Sigmoid colon (tissue), 7 donors: ENCODE measurements around the gene OR8J3. TPM values are rescaled to one million over a fixed set of nuclear protein-coding genes. Genes with fewer than 3 reads are reported as not detected.

ENCODE experiments used
- DNase-seq: peaks from one replicate; pipeline ENCODE4 v3.0.0-alpha.2; 2019
- H3K27ac ChIP-seq, 4 donors: fragments of 200-600 bp; sonication (generic); one replicate each; pipeline ENCODE4 v1.5.1; 2016 to 2019; ENCODE audit warnings: mild to moderate bottlenecking in 1 of 4
- H3K27me3 ChIP-seq, 3 donors: fragments of 200-600 bp; sonication (generic); one replicate each; pipeline ENCODE4 v1.5.1; 2019; ENCODE audit warnings: mild to moderate bottlenecking in 1 of 3
- H3K36me3 ChIP-seq, 4 donors: fragments of 200-600 bp; sonication (generic); one replicate each; pipeline ENCODE4 v1.5.1; 2016 to 2019
- H3K4me1 ChIP-seq, 4 donors: fragments of 200-600 bp; sonication (generic); one replicate each; pipeline ENCODE4 v1.5.1; 2017 to 2019
- H3K4me3 ChIP-seq, 4 donors: fragments of 200-600 bp; sonication (generic); one replicate each; pipeline ENCODE4 v1.5.1; 2017 to 2019; ENCODE audit warnings: mild to moderate bottlenecking in 2 of 4, moderate library complexity in 1 of 4
- H3K9me3 ChIP-seq, 4 donors: fragments of 200-600 bp in 3 of 4; sonication (generic) in 3 of 4; one replicate each; pipeline versions ENCODE4 v1.5.1 to v1.6.1; 2013 to 2019
- EP300 ChIP-seq, 4 donors: sonication (generic); formaldehyde crosslinking; IDR thresholded peaks; one replicate each; pipeline ENCODE4 v1.6.1; 2017; ENCODE audit warnings: antibody characterized with exemption in 4 of 4
- POLR2A ChIP-seq, 2 donors: fragments of 450-650 bp; IDR thresholded peaks; one replicate each; pipeline ENCODE4 v1.6.1; 2016; ENCODE audit warnings: antibody characterized with exemption in 2 of 2, mild to moderate bottlenecking in 2 of 2, moderate library complexity in 2 of 2
- POLR2AphosphoS5 ChIP-seq, 4 donors: sonication (generic); formaldehyde crosslinking; IDR thresholded peaks; one replicate each; pipeline ENCODE4 v1.6.1; 2017; ENCODE audit warnings: antibody characterized with exemption in 4 of 4
- WGBS, 2 donors: extraction: QIAGEN DNeasy Blood & Tissue Kit; methylation state at CpG; one replicate each; pipeline ENCODE4 v1.1.7; 2013; 5-methylcytosine and 5-hydroxymethylcytosine counted together
- intact Hi-C: fragments of 100-400 bp; cut with DNase I; formaldehyde crosslinking; loops from one replicate; pipeline ENCODE4 v1.15.1; 2023
- polyA plus RNA-seq, 3 donors: library from polyadenylated mRNA; stranded (reverse); fragments of 200-250 nt; gene quantifications; one replicate each; pipeline ENCODE4 v1.2.3, GENCODE V29; 2013
- total RNA-seq, 4 donors: library from RNA; depleted of rRNA; stranded (reverse); fragments of >200 nt; gene quantifications; one replicate each; pipeline ENCODE4 v1.1.0, GENCODE V29; 2016
- TF ChIP-seq, protein P1 (sequence below), 4 experiments: fragments of 450-650 bp in 3 of 4; fragments of 200-600 bp in 1 of 4; IDR thresholded peaks; one replicate each; pipeline ENCODE4 v1.5.1; 2016 to 2019; ENCODE audit warnings: antibody characterized with exemption in 4 of 4, mild to moderate bottlenecking in 3 of 4, moderate library complexity in 2 of 4
- donor health status: healthy with polysubstance abuse.
- donor health status: Bipolar disorder and iron deficiency.
- donor health status: healthy.

OR8J3 gene
- total RNA-seq (not detected), polyA plus RNA-seq (not detected)

DNA sequence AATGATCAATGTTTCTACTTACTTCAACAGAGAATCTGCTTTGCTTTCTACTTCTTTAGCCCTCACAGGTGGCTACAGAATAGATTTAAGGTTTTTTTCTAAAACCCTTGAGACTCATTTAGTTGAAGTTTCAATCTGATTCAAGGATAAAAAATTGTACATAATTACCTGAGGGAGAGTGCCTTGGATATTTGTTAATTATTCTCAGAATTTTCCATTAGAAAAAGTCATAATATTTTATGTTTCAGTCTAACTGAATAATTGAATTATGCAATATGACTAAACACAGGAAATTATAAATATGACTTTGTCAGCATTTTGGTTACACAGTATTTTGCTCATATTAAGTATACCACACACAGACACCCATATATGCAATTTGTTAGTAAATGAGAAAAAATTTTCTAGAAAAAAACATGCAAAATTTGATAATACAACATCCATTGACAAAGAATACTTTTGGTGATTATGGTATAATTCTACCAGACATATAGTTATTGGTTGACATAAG is at the start of gene OR8J3:
Gene OR8J3 (minus strand): TSS at position 51 of the 511 bp plus-strand sequence. CDS start 2,483 bp downstream, outside the sequence.
- Histone ChIP-seq H3K27ac (no peak within 1 kb of the TSS), H3K4me3 (no peak within 1 kb of the TSS), H3K36me3 (no peaks in the 10 kb centered on the region), H3K9me3 (no peaks in the 10 kb centered on the region), H3K4me1 (no peaks in the 10 kb centered on the region), H3K27me3 (no peaks in the 10 kb centered on the region)
- intact Hi-C loops, result no loop called here
- DNase-seq, result no peak
- no peak for TF ChIP-seq EP300 (IDR thresholded peaks at IDR 0.05)
- no peak for TF ChIP-seq POLR2AphosphoS5 (IDR thresholded peaks at IDR 0.05)
- TF ChIP-seq POLR2A (IDR thresholded peaks at IDR 0.05), result no peak
- TF ChIP-seq, protein P1, sequence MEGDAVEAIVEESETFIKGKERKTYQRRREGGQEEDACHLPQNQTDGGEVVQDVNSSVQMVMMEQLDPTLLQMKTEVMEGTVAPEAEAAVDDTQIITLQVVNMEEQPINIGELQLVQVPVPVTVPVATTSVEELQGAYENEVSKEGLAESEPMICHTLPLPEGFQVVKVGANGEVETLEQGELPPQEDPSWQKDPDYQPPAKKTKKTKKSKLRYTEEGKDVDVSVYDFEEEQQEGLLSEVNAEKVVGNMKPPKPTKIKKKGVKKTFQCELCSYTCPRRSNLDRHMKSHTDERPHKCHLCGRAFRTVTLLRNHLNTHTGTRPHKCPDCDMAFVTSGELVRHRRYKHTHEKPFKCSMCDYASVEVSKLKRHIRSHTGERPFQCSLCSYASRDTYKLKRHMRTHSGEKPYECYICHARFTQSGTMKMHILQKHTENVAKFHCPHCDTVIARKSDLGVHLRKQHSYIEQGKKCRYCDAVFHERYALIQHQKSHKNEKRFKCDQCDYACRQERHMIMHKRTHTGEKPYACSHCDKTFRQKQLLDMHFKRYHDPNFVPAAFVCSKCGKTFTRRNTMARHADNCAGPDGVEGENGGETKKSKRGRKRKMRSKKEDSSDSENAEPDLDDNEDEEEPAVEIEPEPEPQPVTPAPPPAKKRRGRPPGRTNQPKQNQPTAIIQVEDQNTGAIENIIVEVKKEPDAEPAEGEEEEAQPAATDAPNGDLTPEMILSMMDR (IDR thresholded peaks at IDR 0.05), result no peak

- TF ChIP-seq, protein P1 (IDR thresholded peaks at IDR 0.05), result no peak
- no peak for TF ChIP-seq POLR2AphosphoS5 (IDR thresholded peaks at IDR 0.05)
- no peak for TF ChIP-seq POLR2A (IDR thresholded peaks at IDR 0.05)
- no peak for TF ChIP-seq EP300 (IDR thresholded peaks at IDR 0.05)
- Histone ChIP-seq H3K36me3 (no peaks in the 10 kb centered on the region), H3K4me1 (no peaks in the 10 kb centered on the region), H3K27me3 (no peaks in the 10 kb centered on the region), H3K9me3 (no peaks in the 10 kb centered on the region), H3K4me3 (no peak overlapping the region), H3K27ac (no peak overlapping the region)
- 93 to 96% methylated on average over 3 of the region's 3 CpGs for WGBS, 2 donors
- no peak for DNase-seq
- intact Hi-C loops, result no loop called here
Measured at GRCh38 chr11:56188602-56189001, 48.6 kb upstream of the OR8J3 start.

DNA sequence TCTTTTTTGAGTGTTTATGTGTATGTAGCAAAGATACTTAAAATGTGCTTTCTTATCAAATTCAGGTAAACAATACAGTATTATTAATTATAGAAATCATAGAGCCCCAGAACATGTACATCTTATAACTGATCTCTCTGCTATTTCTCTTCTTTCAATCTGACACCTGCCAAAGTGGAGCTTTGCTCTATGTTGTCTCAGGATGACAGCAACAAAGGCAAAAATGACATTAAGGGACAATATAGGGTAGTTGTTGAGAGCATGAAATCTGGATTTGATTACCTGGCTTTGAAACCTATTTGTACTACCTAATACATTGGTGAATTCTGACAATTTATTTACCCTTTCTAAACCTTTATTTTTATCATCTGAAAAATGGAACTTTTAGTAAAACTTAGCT is 43.5 kb upstream of the OR8J3 start:
- Histone ChIP-seq H3K27me3 (no peaks in the 10 kb centered on the region), H3K27ac (no peak overlapping the region), H3K9me3 (peaks cover 2 to 5% (median 3%) of the 10 kb centered on the region in 4 donors), H3K4me3 (no peak overlapping the region), H3K4me1 (no peaks in the 10 kb centered on the region), H3K36me3 (no peaks in the 10 kb centered on the region)
- intact Hi-C loops, result no loop called here
- DNase-seq, result no peak
- no peak for TF ChIP-seq POLR2AphosphoS5 (IDR thresholded peaks at IDR 0.05)
- no peak for TF ChIP-seq EP300 (IDR thresholded peaks at IDR 0.05)
- TF ChIP-seq, protein P1 (IDR thresholded peaks at IDR 0.05), result no peak
- TF ChIP-seq POLR2A (IDR thresholded peaks at IDR 0.05), result no peak

DNA sequence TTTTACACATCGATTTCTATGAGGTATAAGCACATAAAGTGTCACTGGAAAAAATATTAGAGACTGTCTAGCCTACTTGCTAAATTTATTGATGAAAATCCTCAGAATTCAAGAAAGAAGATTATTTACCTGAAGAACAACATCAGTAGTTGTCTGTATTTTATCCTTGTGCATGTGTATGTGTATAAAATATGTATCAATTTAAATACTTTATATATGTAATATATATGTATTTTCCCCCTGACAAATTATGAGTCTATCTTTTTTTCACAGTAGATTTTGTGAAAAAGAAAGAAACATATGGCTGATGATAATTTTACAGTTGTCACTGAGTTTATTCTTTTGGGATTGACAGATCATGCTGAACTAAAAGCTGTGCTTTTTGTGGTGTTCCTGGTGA is 36.3 kb upstream of the OR8J3 start, which contains the start of gene OR5J2:
Gene OR5J2 (plus strand): TSS at position 301 of the 400 bp plus-strand sequence. CDS start 0 bp downstream, at position 301.
- 74 to 84% methylated on average over 1 of the region's 1 CpG for WGBS, 2 donors
- TF ChIP-seq POLR2A (IDR thresholded peaks at IDR 0.05) (no peak), POLR2AphosphoS5 (IDR thresholded peaks at IDR 0.05) (no peak), EP300 (IDR thresholded peaks at IDR 0.05) (no peak)
- TF ChIP-seq, protein P1 (IDR thresholded peaks at IDR 0.05), result no peak
- H3K36me3 ChIP-seq, result no peaks in the 10 kb centered on the region
- H3K27me3 ChIP-seq, result no peaks in the 10 kb centered on the region
- no peaks in the 10 kb centered on the region for H3K4me1 ChIP-seq
- no peak within 1 kb of the TSS for H3K4me3 ChIP-seq
- H3K27ac ChIP-seq, result no peak within 1 kb of the TSS
- DNase-seq, result no peak
- intact Hi-C loops, result no loop called here
- peaks cover 2 to 8% (median 3%) of the 10 kb centered on the region in 4 donors for H3K9me3 ChIP-seq
